TTC549 (cell line): ENCODE results near the gene EGLN2.
A peak's percentile ranks its signal among the peaks of the same experiment; 100 is the strongest.
"Not testable (repeated sequence)": the region's sequence is repeated elsewhere in the genome, so short reads cannot be mapped to it uniquely, and the experiment has no call there.

Experiments
- FAIRE-seq: peaks from 2 replicates; lab custom pipeline; 2012; peaks lifted over from hg19 to GRCh38; lab: Jason Lieb, UNC

Gene EGLN2

GRCh38 chr19:40776932-40777644 lies 21.9 kb upstream of the EGLN2 start:
- no peak for FAIRE-seq

- no peak for FAIRE-seq
Observed at GRCh38 chr19:40777645-40777936, 21.4 kb upstream of the EGLN2 start.

GRCh38 chr19:40777937-40778705 lies 20.9 kb upstream of the EGLN2 start, which contains the start of gene RAB4B:
Gene RAB4B, plus strand, starts transcription at chr19:40778247. Its CDS starts 129 bp downstream, at chr19:40778376.
- FAIRE-seq = peak; percentile 90

- FAIRE-seq = no peak
Observed at GRCh38 chr19:40778706-40779284, 20.2 kb upstream of the EGLN2 start.

GRCh38 chr19:40780582-40780981 lies 18.4 kb upstream of the EGLN2 start:
- FAIRE-seq = no peak

GRCh38 chr19:40781140-40781539 lies 17.9 kb upstream of the EGLN2 start:
- no peak for FAIRE-seq

- no peak for FAIRE-seq
Observed at GRCh38 chr19:40783711-40784110, 15.3 kb upstream of the EGLN2 start.

GRCh38 chr19:40784146-40784545 lies 14.8 kb upstream of the EGLN2 start:
- FAIRE-seq = not testable (repeated sequence)

- FAIRE-seq = no peak
Observed at GRCh38 chr19:40785526-40785925, 13.5 kb upstream of the EGLN2 start.

GRCh38 chr19:40786060-40787037 lies 12.6 kb upstream of the EGLN2 start:
- no peak for FAIRE-seq

GRCh38 chr19:40791349-40791748 lies 7.6 kb upstream of the EGLN2 start:
- FAIRE-seq = no peak

- no peak for FAIRE-seq
Observed at GRCh38 chr19:40791996-40792395, 7.0 kb upstream of the EGLN2 start.

GRCh38 chr19:40797166-40797962 lies 1.6 kb upstream of the EGLN2 start:
- FAIRE-seq = no peak

GRCh38 chr19:40797963-40798682 lies 868 bp upstream of the EGLN2 start:
- no peak for FAIRE-seq

GRCh38 chr19:40799558-40800338 lies 757 bp downstream of the EGLN2 start:
- FAIRE-seq = no peak

- FAIRE-seq = no peak
Observed at GRCh38 chr19:40800339-40800996, 1.5 kb downstream of the EGLN2 start.

- FAIRE-seq = no peak
Observed at GRCh38 chr19:40800997-40801377, 2.0 kb downstream of the EGLN2 start.

GRCh38 chr19:40801426-40802299 lies 2.7 kb downstream of the EGLN2 start:
- FAIRE-seq = no peak
